ENCODE data around the gene OGA.

- TF ChIP-seq CTCF (IDR thresholded peaks at IDR 0.05 in 8 of 11, conservative IDR thresholded peaks at IDR 0.05 in 3 of 11): no peak
- TF ChIP-seq POLR2A (IDR thresholded peaks at IDR 0.05): no peak
- no peak for TF ChIP-seq POLR2AphosphoS5 (IDR thresholded peaks at IDR 0.05)
Observed at GRCh38 chr10:101752241-101752640, 66.0 kb downstream of the OGA start.
